Measurements from ENCODE around the gene LEFTY1.
"Not testable (repeated sequence)": the region's sequence is repeated elsewhere in the genome, so short reads cannot be mapped to it uniquely, and the experiment has no call there.

LEFTY1 gene

GRCh38 chr1:225888898-225889601, at the start of gene LEFTY1:
TSS of gene LEFTY1 (minus strand) at chr1:225889146. CDS start at chr1:225889066, 80 bp downstream.
- DNase-seq (ENCODE audit: low spot score): no peak
- ChIA-PET CTCF (interaction anchor here (0.8 kb wide), 1 partner anchor 21 kb away, joined by 4 read pairs; no protein-coding TSS in a partner anchor), POLR2A (ENCODE audit: low non-redundant PET) (no interaction called here)
- H3K27ac ChIP-seq: no peak within 1 kb of the TSS
- no peak for TF ChIP-seq CTCF (conservative IDR thresholded peaks at IDR 0.05; ENCODE audit: low read depth)

DNA sequence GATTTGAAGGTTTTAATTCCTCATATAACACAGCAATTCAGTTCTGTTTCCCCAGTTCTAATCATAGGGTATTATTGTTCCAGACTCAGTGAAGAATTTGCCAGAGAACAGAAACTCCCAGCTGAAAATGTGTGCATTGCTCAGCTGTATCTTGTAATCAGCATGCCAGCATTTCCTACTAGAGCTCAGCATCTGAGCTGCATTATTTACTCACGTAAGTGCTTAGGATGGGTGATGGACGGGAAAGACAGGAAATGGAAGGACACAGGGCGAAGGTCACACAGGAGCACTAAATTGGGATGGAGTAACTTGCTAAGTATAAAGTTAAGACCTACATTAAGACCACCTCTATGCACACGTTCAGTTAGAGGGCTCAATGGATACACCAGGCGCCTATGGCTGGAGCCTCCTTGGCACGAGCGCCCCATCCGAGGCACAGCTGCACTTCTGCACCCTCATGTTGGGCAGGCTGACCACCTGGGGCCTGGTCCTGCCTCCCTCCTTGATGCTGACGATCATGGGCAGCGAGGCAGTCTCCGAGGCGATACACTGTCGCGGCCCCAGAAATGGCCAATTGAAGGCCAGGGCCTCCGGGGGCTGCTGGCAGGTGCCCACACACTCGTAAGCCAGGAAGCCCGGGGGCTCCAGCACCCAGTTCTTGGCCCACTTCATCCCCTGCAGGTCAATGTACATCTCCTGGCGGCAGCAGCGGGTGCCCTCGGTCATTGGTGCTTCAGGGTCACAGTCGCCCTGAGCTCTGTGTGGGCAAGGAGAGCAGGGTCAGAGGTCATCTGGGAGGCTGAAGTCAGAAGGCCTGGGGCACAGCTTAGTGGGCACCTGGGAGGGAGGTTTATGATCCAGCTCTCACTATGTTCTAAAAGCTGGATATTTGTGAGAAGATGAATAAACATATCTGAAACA, 48.4 kb upstream of the LEFTY1 start:
- POLR2A ChIA-PET (ENCODE audit: low non-redundant PET): interaction anchor here (0.5 to 1.2 kb wide), 2 partner anchors 54 to 62 kb away, joined by 4 to 6 read pairs; partner anchors contain the start of gene SDE2
- H3K27ac ChIP-seq: no peak overlapping the region
- TF ChIP-seq CTCF (conservative IDR thresholded peaks at IDR 0.05; ENCODE audit: low read depth): no peak
- CTCF ChIA-PET: interaction anchor here (1.2 to 1.4 kb wide), 2 partner anchors 26 to 60 kb away, joined by 5 read pairs; no protein-coding TSS in a partner anchor
- DNase-seq (ENCODE audit: low spot score): no peak

GRCh38 chr1:225936523-225936922, 47.6 kb upstream of the LEFTY1 start:
- no peak for DNase-seq (ENCODE audit: low spot score)
- POLR2A ChIA-PET (ENCODE audit: low non-redundant PET): interaction anchor here (0.5 to 1.2 kb wide), 2 partner anchors 53 to 63 kb away, joined by 4 to 6 read pairs; partner anchors contain the start of gene SDE2
- H3K27ac ChIP-seq: no peak overlapping the region
- no peak for TF ChIP-seq CTCF (conservative IDR thresholded peaks at IDR 0.05; ENCODE audit: low read depth)
- CTCF ChIA-PET: interaction anchor here (0.5 kb wide), 1 partner anchor 133 kb away, joined by 3 read pairs; no protein-coding TSS in a partner anchor

DNA sequence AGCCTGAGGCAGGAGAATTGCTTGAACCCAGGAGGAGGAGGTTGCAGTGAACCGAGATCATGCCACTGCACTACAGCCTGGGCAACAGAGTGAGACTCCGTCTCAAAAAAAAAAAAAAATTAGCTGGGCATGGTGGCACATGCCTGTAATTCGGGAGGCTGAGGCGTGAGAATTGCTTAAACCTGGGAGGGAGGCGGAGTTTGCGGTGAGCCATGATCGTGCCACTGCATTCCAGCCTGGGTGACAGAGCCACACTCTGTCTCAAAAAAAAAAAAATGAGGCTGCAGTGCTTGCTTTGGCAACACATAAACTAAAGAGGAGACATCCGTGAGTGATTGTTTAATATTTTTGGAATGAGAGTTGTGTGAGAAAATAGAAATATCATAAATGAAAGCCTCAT, 47.1 kb upstream of the LEFTY1 start:
- CTCF ChIA-PET: interaction anchor here (0.5 to 0.7 kb wide), 2 partner anchors 14 to 134 kb away, joined by 3 to 4 read pairs; no protein-coding TSS in a partner anchor
- POLR2A ChIA-PET (ENCODE audit: low non-redundant PET): interaction anchor here (1.2 kb wide), 1 partner anchor 63 kb away, joined by 6 read pairs; the partner anchor contains the start of gene SDE2
- H3K27ac ChIP-seq: peak overlapping the region; percentile 24
- DNase-seq (ENCODE audit: low spot score): not testable (repeated sequence)

GRCh38 chr1:225934711-225935110, 45.8 kb upstream of the LEFTY1 start:
- H3K27ac ChIP-seq: no peak overlapping the region
- POLR2A ChIA-PET (ENCODE audit: low non-redundant PET): no interaction called here
- CTCF ChIA-PET: no interaction called here
- no peak for DNase-seq (ENCODE audit: low spot score)
- TF ChIP-seq CTCF (conservative IDR thresholded peaks at IDR 0.05; ENCODE audit: low read depth): no peak

- CTCF ChIA-PET: interaction anchor here (0.6 to 1.7 kb wide), 2 partner anchors 54 to 161 kb away, joined by 3 to 9 read pairs; no protein-coding TSS in a partner anchor
- DNase-seq (ENCODE audit: low spot score): no peak
- no peak overlapping the region for H3K27ac ChIP-seq
- POLR2A ChIA-PET (ENCODE audit: low non-redundant PET): no interaction called here
- TF ChIP-seq CTCF (conservative IDR thresholded peaks at IDR 0.05; ENCODE audit: low read depth): no peak
Observed at GRCh38 chr1:225933072-225933471, 44.1 kb upstream of the LEFTY1 start.
